Prostate gland (tissue), 2 donors: ENCODE measurements around the gene TMEM250. TPM values are rescaled to one million over a fixed set of nuclear protein-coding genes. Genes with fewer than 3 reads are reported as not detected.

Experiments used
- DNase-seq: peaks from one replicate; pipeline ENCODE4 v3.0.0-alpha.2; 2019; ENCODE audit warnings: low spot score
- H3K27ac ChIP-seq, 2 donors: fragments of 200-600 bp; sonication (generic); 2 replicates each; pipeline ENCODE4 v1.5.1; 2017 to 2019
- H3K27me3 ChIP-seq: fragments of 200-600 bp; sonication (generic); replicated peaks from 2 replicates; pipeline ENCODE4 v1.5.1; 2019; ENCODE audit not compliant: insufficient read depth
- H3K36me3 ChIP-seq, 2 donors: fragments of 200-600 bp; sonication (generic); 1 replicate in 1 of 2; 2 replicates in 1 of 2; pipeline versions ENCODE4 v1.5.1 to v1.8.1; 2017 to 2019
- H3K4me1 ChIP-seq: fragments of 200-600 bp; sonication (generic); replicated peaks from 2 replicates; pipeline ENCODE4 v1.5.1; 2019
- H3K4me3 ChIP-seq, 2 donors: fragments of 200-600 bp; sonication (generic); 2 replicates each; pipeline ENCODE4 v1.5.1; 2017 to 2019
- H3K9me3 ChIP-seq: fragments of 200-600 bp; sonication (generic); 2 replicates; pipeline ENCODE4 v1.5.1; 2017
- CTCF ChIP-seq, 4 experiments: fragments of 200-600 bp in 2 of 4; fragments of 450-650 bp in 2 of 4; sonication (generic) in 2 of 4; IDR thresholded peaks; 1 replicate in 3 of 4; 2 replicates in 1 of 4; pipeline ENCODE4 v1.5.1; 2016 to 2019; ENCODE audit warnings: antibody characterized with exemption in 4 of 4, mild to moderate bottlenecking in 2 of 4, moderate library complexity in 2 of 4
- POLR2A ChIP-seq: fragments of 450-650 bp; IDR thresholded peaks from one replicate; pipeline ENCODE4 v1.6.1; 2016; ENCODE audit warnings: antibody characterized with exemption, mild to moderate bottlenecking
- POLR2AphosphoS5 ChIP-seq: sonication (generic); formaldehyde crosslinking; IDR thresholded peaks from one replicate; pipeline ENCODE4 v1.6.1; 2017; ENCODE audit warnings: antibody characterized with exemption
- whole genome bisulfite sequencing: methylation state at CpG from one replicate; pipeline ENCODE4 v1.1.5; 2018; 5-methylcytosine and 5-hydroxymethylcytosine counted together
- intact Hi-C: fragments of 100-400 bp; cut with DNase I; formaldehyde crosslinking; loops from one replicate; pipeline ENCODE4 v1.14.2; 2022
- total RNA-seq, 2 donors: library from RNA; depleted of rRNA; stranded (reverse); fragments of >200 nt; gene quantifications; one replicate each; pipeline ENCODE4 v1.1.0, GENCODE V29; 2016

TMEM250 gene
- total RNA-seq, 2 donors from 2014 or later, result 44.7 to 65.1 TPM

GRCh38 chr9:136159851-136160250 lies 41.2 kb upstream of the TMEM250 start:
- no peak for DNase-seq
- no peaks in the 10 kb centered on the region for H3K4me1 ChIP-seq
- 92% methylated on average over 16 of the region's 16 CpGs for WGBS
- no peaks in the 10 kb centered on the region for H3K36me3 ChIP-seq
- H3K27ac ChIP-seq, result no peak overlapping the region
- H3K9me3 ChIP-seq, result no peaks in the 10 kb centered on the region
- intact Hi-C loops, result no loop called here
- TF ChIP-seq POLR2AphosphoS5 (no peak), POLR2A (no peak), CTCF (IDR thresholded peaks at IDR 0.05) (no peak)
- peaks cover 11% of the 10 kb centered on the region for H3K27me3 ChIP-seq
- H3K4me3 ChIP-seq, result no peak overlapping the region

- Histone ChIP-seq H3K36me3 (no peaks in the 10 kb centered on the region), H3K27ac (no peak overlapping the region), H3K9me3 (no peaks in the 10 kb centered on the region), H3K27me3 (peaks cover 11% of the 10 kb centered on the region), H3K4me3 (no peak overlapping the region), H3K4me1 (no peaks in the 10 kb centered on the region)
- DNase-seq, result no peak
- no peak for TF ChIP-seq CTCF (IDR thresholded peaks at IDR 0.05)
- TF ChIP-seq POLR2AphosphoS5, result no peak
- no peak for TF ChIP-seq POLR2A
- WGBS, result 81% methylated on average over 15 of the region's 20 CpGs
- intact Hi-C loops, result no loop called here
These were observed 39.0 kb upstream of the TMEM250 start for GRCh38 chr9:136157477-136158265.

- no peak for TF ChIP-seq POLR2A
- no peak for TF ChIP-seq POLR2AphosphoS5
- TF ChIP-seq CTCF (IDR thresholded peaks at IDR 0.05), result no peak
- H3K27ac ChIP-seq, result no peak overlapping the region
- 35% methylated on average over 37 of the region's 42 CpGs for WGBS
- H3K27me3 ChIP-seq, result peaks cover 11% of the 10 kb centered on the region
- no peak overlapping the region for H3K4me3 ChIP-seq
- H3K36me3 ChIP-seq, result no peaks in the 10 kb centered on the region
- intact Hi-C loops, result no loop called here
- H3K9me3 ChIP-seq, result no peaks in the 10 kb centered on the region
- H3K4me1 ChIP-seq, result no peaks in the 10 kb centered on the region
- no peak for DNase-seq
These were observed 37.8 kb upstream of the TMEM250 start for GRCh38 chr9:136156209-136157120.

- no peak for DNase-seq
- 65% methylated on average over 17 of the region's 17 CpGs for WGBS
- H3K27ac ChIP-seq, result no peak overlapping the region
- H3K4me1 ChIP-seq, result no peaks in the 10 kb centered on the region
- no peak for TF ChIP-seq POLR2A
- no peak for TF ChIP-seq CTCF (IDR thresholded peaks at IDR 0.05)
- TF ChIP-seq POLR2AphosphoS5, result no peak
- no peaks in the 10 kb centered on the region for H3K9me3 ChIP-seq
- intact Hi-C loops, result no loop called here
- peaks cover 11% of the 10 kb centered on the region for H3K27me3 ChIP-seq
- H3K4me3 ChIP-seq, result no peak overlapping the region
- H3K36me3 ChIP-seq, result no peaks in the 10 kb centered on the region
These were observed 36.9 kb upstream of the TMEM250 start for GRCh38 chr9:136155576-136155975.
